NB4 (cell line): Measurements from ENCODE around the gene RAPGEF4.

Experiments used
- DNase-seq: peaks from one replicate; pipeline ENCODE4 v3.0.0; 2010; ENCODE audit warnings: low read depth
- H3K4me3 ChIP-seq: one replicate; pipeline ENCODE4 v1.5.1; 2011; ENCODE audit warnings: mild to moderate bottlenecking, low read depth, low read length, moderate library complexity
- CTCF ChIP-seq: IDR thresholded peaks from one replicate; pipeline ENCODE4 v1.5.1; 2012; ENCODE audit warnings: low read depth, low read length
- MAX ChIP-seq: IDR thresholded peaks from 2 replicates; pipeline ENCODE4 v1.6.1; 2011; ENCODE audit warnings: low read depth, low read length
- MYC ChIP-seq: IDR thresholded peaks from 2 replicates; pipeline ENCODE4 v1.6.1; 2011; ENCODE audit warnings: low read depth, low read length
- POLR2A ChIP-seq: IDR thresholded peaks from 2 replicates; pipeline ENCODE4 v1.6.1; 2011; ENCODE audit warnings: mild to moderate bottlenecking; ENCODE audit not compliant: insufficient read length; ENCODE audit errors: extremely low read depth

The RAPGEF4 gene

DNA sequence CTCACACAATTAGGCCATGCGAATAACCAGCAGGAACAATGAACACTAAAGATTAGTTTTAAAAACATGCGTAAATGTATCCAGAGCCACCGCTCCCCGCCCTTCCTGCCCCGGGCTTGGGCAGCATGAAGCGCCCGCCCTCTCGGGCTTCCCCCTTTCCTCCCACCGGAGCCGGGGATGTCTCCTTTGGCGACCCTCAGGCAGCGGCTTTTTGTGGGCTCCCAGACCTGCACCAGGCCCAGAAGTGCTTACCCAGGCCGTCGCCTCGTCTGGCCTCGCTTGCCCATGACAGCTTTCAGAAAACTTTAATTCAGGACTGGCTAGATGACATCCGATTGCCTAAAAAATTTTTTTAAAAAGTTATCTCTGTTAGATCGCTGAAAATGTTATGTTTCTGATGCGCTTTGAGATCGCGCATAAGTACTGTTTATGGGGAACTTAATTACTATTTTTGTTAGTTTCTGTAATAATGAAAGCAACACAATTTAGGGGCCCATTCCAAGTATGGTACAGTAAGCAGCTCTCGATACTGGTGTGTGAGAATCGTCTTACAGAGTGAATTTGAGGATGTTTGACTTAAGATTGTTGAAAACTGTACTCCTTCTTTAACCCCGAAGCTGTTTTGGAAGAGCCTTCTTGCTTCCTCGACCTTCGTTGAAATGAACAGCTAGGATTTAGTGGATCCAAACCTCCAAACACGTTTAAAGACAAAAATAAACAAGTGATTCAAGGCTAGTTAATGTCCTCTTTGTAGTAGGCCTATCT, 341.1 kb downstream of the RAPGEF4 start:
- peak; percentile 51 for DNase-seq
- TF ChIP-seq POLR2A: no peak
- no peak for TF ChIP-seq MYC
- TF ChIP-seq MAX: no peak
- no peak for TF ChIP-seq CTCF
- H3K4me3 ChIP-seq: peak overlapping the region; percentile 81

DNA sequence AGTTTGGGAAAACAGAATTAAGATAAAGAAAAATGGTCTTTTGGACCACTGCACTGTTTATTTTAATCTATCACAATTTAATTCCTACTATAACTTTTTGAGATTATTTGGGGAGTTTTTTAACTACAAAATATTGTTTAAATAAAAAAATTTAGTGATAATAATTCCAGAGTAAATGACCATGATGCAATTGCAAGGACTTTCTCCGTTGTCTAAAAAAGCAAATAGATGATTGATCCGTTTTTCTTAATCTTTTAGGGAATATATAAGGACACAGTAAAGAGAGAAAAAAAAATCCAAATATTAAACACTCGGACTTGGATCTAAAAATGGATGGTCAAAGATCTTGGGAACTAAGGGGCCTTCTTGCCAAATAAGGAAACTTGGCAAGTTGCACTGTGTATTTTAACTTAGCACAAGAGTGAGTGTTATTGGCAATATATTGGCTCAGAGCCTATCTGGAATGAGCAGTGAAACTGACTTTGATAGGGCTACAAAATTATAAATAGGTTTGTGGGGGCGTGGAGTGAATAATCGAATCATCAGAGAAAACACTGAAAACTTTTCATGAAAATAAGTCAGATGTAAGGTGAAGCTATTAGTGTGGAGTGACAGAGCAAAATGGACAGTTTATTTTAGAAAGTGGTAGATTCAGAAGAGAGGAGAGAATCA, 342.0 kb downstream of the RAPGEF4 start:
- peak overlapping the region; percentile 81 for H3K4me3 ChIP-seq
- TF ChIP-seq MYC (no peak), CTCF (no peak), POLR2A (no peak), MAX (no peak)
- DNase-seq: peak; percentile 19

DNA sequence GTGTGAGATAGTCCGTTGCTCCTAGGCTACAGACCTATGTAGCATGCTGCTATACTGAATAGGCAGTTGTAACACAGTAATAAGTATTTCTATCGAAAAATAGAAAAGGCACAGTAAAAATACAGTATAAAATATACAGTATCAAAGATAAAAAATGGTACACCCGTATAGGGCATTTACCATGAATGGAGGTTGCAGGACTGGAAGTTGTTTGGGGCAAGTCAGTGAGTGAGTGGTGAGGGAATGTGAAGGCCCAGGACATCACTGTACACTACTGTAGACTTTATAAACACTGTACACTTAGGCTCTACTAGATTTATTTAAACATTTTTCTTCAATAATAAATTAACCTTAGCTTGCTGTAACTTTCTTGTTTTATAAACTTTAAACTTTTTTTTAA, 343.5 kb downstream of the RAPGEF4 start:
- DNase-seq: no peak
- H3K4me3 ChIP-seq: no peak overlapping the region
- TF ChIP-seq MYC (no peak), POLR2A (no peak), MAX (no peak), CTCF (no peak)

DNA sequence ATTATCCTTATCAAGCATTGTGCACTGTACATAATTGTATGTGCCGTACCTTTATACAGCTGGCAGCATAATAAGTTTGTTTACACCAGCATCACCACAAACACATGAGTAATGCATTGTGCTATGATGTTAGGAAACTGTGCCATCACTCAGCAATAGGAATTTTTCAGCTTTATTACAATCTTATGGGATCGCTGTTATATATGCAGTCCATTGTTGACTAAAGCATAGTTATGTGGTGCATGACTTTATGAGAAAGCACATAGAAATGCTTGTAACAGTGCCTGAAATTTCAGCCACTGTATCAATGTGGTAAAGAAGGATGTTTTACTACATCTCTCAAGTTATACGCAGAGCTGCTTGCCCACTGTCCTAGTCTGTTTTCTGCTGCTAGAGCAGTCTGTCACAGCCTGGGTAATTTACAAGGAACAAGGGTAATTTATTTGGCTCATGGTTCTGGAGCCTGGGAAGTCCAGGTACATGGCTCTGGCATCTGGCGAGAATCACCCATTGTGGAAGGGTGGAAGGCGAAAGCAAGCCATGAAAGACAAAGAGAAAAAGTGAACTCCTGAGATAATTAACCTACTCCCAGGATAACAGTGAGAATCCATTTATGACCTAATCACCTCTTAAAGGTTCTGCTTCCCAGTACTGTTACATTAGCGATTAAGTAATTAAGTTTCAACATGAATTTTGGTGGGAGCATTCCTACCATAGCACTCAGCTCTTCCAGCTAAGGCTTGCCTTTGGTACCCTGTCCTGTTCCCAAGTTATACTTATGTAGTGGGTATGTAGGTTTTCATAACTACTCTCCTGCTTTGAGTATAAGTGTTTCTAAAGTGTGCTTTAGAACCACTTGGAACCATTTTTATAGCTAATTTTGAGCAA, 344.6 kb downstream of the RAPGEF4 start:
- H3K4me3 ChIP-seq: no peak overlapping the region
- TF ChIP-seq MAX: no peak
- TF ChIP-seq POLR2A: no peak
- no peak for TF ChIP-seq MYC
- DNase-seq: no peak

DNA sequence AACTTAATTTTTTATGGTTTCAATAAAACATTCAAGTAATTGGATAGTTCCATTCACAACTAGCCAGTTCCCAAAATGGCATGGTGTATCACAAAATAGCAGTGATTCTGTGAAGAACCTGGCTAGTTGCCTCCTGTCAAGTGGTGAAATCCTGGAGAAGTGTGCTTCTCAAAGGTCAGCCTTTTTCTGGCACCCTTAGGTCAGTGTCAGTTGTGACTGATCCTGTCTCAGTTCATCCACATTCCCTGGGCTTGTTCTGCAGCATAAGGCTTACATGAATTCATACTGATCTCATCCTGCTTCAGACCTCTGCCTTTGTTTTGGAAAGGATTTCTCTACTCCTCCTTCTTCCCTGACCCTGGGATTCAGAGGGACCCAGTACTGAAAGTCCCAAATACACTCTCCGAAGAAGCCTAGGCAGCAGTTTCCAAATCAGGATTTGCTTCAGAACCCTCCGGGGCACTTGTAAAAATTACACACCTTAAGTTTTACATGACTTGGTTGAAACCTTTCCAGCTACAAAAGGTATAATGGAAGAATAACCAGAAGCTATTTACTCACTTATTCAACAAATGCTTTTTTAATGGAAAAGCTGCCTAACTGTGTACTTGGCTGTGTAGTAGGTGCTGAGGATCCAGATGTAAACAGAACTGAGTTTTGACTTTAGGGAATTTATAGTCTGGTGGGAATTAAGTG, 351.0 kb downstream of the RAPGEF4 start:
- no peak for DNase-seq
- TF ChIP-seq POLR2A (no peak), MYC (no peak), CTCF (no peak), MAX (no peak)
- H3K4me3 ChIP-seq: no peak overlapping the region
